SK-N-SH (cell line): ENCODE data around the gene ATF5. TPM values are rescaled to one million over a fixed set of nuclear protein-coding genes. Genes with fewer than 3 reads are reported as not detected.

ENCODE experiments used
- CTCF ChIA-PET: fragments of 300-600, 350-600 bp; formaldehyde crosslinking; extraction: SDS; loops from one replicate; lab custom pipeline; 2021; lab: Yijun Ruan, JAX
- POLR2A ChIA-PET: fragments of 350-600 bp; sonication (Branson Sonifier 250); formaldehyde crosslinking; extraction: SDS; loops from one replicate; lab custom pipeline; 2020; ENCODE audit warnings: antibody characterized with exemption, inconsistent platforms; lab: Yijun Ruan, JAX
- DNase-seq: peaks from one replicate; pipeline ENCODE4 v3.0.0; 2012
- H2AFZ ChIP-seq: fragments of 200-600 bp; sonication (generic); 2 replicates; pipeline ENCODE4 v1.8.1; 2016; ENCODE audit warnings: antibody characterized with exemption, mild to moderate bottlenecking, low read depth
- H3F3A ChIP-seq: fragments of 200-600 bp; sonication (generic); replicated peaks from 2 replicates; pipeline ENCODE3; 2016; ENCODE audit warnings: antibody characterized with exemption, mild to moderate bottlenecking; ENCODE audit not compliant: insufficient read depth
- H3K27ac ChIP-seq, 2 experiments: fragments of 200-500 bp in 1 of 2; fragments of 200-600 bp in 1 of 2; sonication (Bioruptor generic) in 1 of 2; sonication (generic), shearing (Covaris generic) in 1 of 2; 2 replicates each; pipeline versions ENCODE4 v1.5.1 to v1.6.1; 2014 to 2016; ENCODE audit warnings: low read depth in 2 of 2, inconsistent platforms in 1 of 2, low read length in 1 of 2, mild to moderate bottlenecking in 1 of 2, mixed read lengths in 1 of 2
- H3K27me3 ChIP-seq: fragments of 200-600 bp; sonication (generic), shearing (Covaris generic); 2 replicates; pipeline ENCODE4 v1.6.1; 2016; ENCODE audit warnings: mixed run types; ENCODE audit not compliant: insufficient read depth
- H3K36me3 ChIP-seq, 2 experiments: fragments of 200-500 bp in 1 of 2; fragments of 200-600 bp in 1 of 2; sonication (Bioruptor generic) in 1 of 2; sonication (generic) in 1 of 2; replicated peaks in 1 of 2; 2 replicates each; pipeline versions ENCODE3 to v1.5.1; 2014 to 2016; ENCODE audit warnings: low read length in 1 of 2, mild to moderate bottlenecking in 1 of 2; ENCODE audit not compliant: insufficient read depth in 2 of 2, control insufficient read depth in 1 of 2
- H3K4me1 ChIP-seq, 2 experiments: fragments of 200-500 bp in 1 of 2; fragments of 200-600 bp in 1 of 2; sonication (Bioruptor generic) in 1 of 2; sonication (generic), shearing (Covaris generic) in 1 of 2; 2 replicates each; pipeline versions ENCODE4 v1.5.1 to v1.6.1; 2014 to 2016; ENCODE audit warnings: low read depth in 1 of 2, low read length in 1 of 2, mixed run types in 1 of 2; ENCODE audit not compliant: insufficient read depth in 2 of 2, control insufficient read depth in 1 of 2
- H3K4me2 ChIP-seq: fragments of 200-600 bp; sonication (generic), shearing (Covaris generic); 2 replicates; pipeline ENCODE4 v1.6.1; 2017; ENCODE audit warnings: mixed run types
- H3K4me3 ChIP-seq, 2 experiments: fragments of 200-500 bp in 1 of 2; fragments of 200-600 bp in 1 of 2; sonication (Bioruptor generic) in 1 of 2; sonication (generic), shearing (Covaris generic) in 1 of 2; 2 replicates each; pipeline versions ENCODE4 v1.5.1 to v1.8.1; 2014 to 2016; ENCODE audit warnings: low read depth in 2 of 2, inconsistent platforms in 1 of 2, low read length in 1 of 2, mild to moderate bottlenecking in 1 of 2, mixed read lengths in 1 of 2, moderate library complexity in 1 of 2
- H3K79me2 ChIP-seq: fragments of 200-600 bp; sonication (generic); 2 replicates; pipeline ENCODE4 v1.8.1; 2017; ENCODE audit warnings: mild to moderate bottlenecking; ENCODE audit not compliant: insufficient read depth
- H3K9ac ChIP-seq: fragments of 200-600 bp; sonication (generic); 2 replicates; pipeline ENCODE4 v1.6.1; 2017; ENCODE audit warnings: mixed run types
- H3K9me2 ChIP-seq: fragments of 200-600 bp; sonication (generic); 2 replicates; pipeline ENCODE4 v1.6.1; 2017; ENCODE audit warnings: mixed run types
- H3K9me3 ChIP-seq: fragments of 200-600 bp; sonication (generic); 2 replicates; pipeline ENCODE4 v1.6.1; 2017; ENCODE audit warnings: mixed run types, mild to moderate bottlenecking, moderate library complexity
- H4K20me1 ChIP-seq: fragments of 200-600 bp; sonication (generic); 2 replicates; pipeline ENCODE4 v1.6.1; 2017; ENCODE audit warnings: mild to moderate bottlenecking, mixed run types; ENCODE audit not compliant: insufficient read depth
- ELF1 ChIP-seq: IDR thresholded peaks from 2 replicates; pipeline ENCODE4 v1.4.0; 2012
- EP300 ChIP-seq, 2 experiments: IDR thresholded peaks; 2 replicates each; pipeline versions ENCODE4 v1.4.0 to v1.6.1; 2012; ENCODE audit warnings: borderline replicate concordance in 1 of 2, low read depth in 1 of 2, low read length in 1 of 2
- FOXJ3 ChIP-seq: sonication (generic); formaldehyde crosslinking; IDR thresholded peaks from 2 replicates; pipeline ENCODE4 v1.5.1; 2020; ENCODE audit warnings: mild to moderate bottlenecking, missing genetic modification reagents
- FOXM1 ChIP-seq: IDR thresholded peaks from 2 replicates; pipeline ENCODE4 v1.4.0; 2012; ENCODE audit warnings: low read depth, mild to moderate bottlenecking
- GABPA ChIP-seq: IDR thresholded peaks from 2 replicates; pipeline ENCODE4 v1.4.0; 2012; ENCODE audit warnings: low read depth, mild to moderate bottlenecking
- GATA2 ChIP-seq: sonication (generic); formaldehyde crosslinking; IDR thresholded peaks from 2 replicates; pipeline ENCODE4 v1.5.0; 2020; ENCODE audit warnings: mild to moderate bottlenecking, missing genetic modification reagents
- IRF3 ChIP-seq: fragments of 150-350 bp; IDR thresholded peaks from 2 replicates; pipeline ENCODE4 v1.6.1; 2016; ENCODE audit warnings: mild to moderate bottlenecking, low read depth, low read length
- JUND ChIP-seq: IDR thresholded peaks from 2 replicates; pipeline ENCODE4 v1.4.0; 2012
- MXI1 ChIP-seq: IDR thresholded peaks from 2 replicates; pipeline ENCODE4 v1.6.1; 2012; ENCODE audit warnings: mild to moderate bottlenecking, low read depth, low read length, improper control_type of control experiment
- NFIC ChIP-seq: IDR thresholded peaks from 2 replicates; pipeline ENCODE4 v1.4.0; 2012; ENCODE audit warnings: borderline replicate concordance
- NRF1 ChIP-seq: IDR thresholded peaks from 2 replicates; pipeline ENCODE4 v1.6.1; 2012; ENCODE audit warnings: low read depth, mild to moderate bottlenecking, low read length
- RCOR1 ChIP-seq: fragments of 150-350 bp; IDR thresholded peaks from 2 replicates; pipeline ENCODE4 v1.6.1; 2017; ENCODE audit warnings: antibody characterized with exemption, low read length
- REST ChIP-seq: IDR thresholded peaks from 2 replicates; pipeline ENCODE4 v1.6.1; 2012; ENCODE audit warnings: mild to moderate bottlenecking, low read depth, low read length, moderate library complexity
- SIN3A ChIP-seq: IDR thresholded peaks from 2 replicates; pipeline ENCODE4 v1.6.1; 2012; ENCODE audit warnings: low read depth, mild to moderate bottlenecking, low read length, moderate library complexity, borderline replicate concordance
- SMC3 ChIP-seq: IDR thresholded peaks from 2 replicates; pipeline ENCODE4 v1.6.1; 2012; ENCODE audit warnings: low read depth, low read length, improper control_type of control experiment
- USF2 ChIP-seq: fragments of 150-350 bp; IDR thresholded peaks from 2 replicates; pipeline ENCODE4 v1.6.1; 2017; ENCODE audit warnings: antibody characterized with exemption, low read length, low read depth, borderline replicate concordance
- YY1 ChIP-seq: IDR thresholded peaks from 2 replicates; pipeline ENCODE4 v1.4.0; 2012; ENCODE audit warnings: low read depth, mild to moderate bottlenecking
- WGBS: methylation state at CpG from one replicate; pipeline ENCODE4 v1.1.6; 2017; ENCODE audit warnings: low lambda C conversion rate; 5-methylcytosine and 5-hydroxymethylcytosine counted together
- polyA plus RNA-seq, 3 experiments: library from polyadenylated mRNA; depleted of rRNA; stranded (reverse); fragments of >200 nt; gene quantifications; 2 replicates each; pipeline ENCODE4 v1.2.3, GENCODE V29; 2012

ATF5 gene
- polyA plus RNA-seq, 1 of the 3 experiments (the other 2 are of a cell fraction), result 11.7 TPM

GRCh38 chr19:49950590-49950948, 21.6 kb downstream of the ATF5 start:
- no peak for DNase-seq
- H3K27ac ChIP-seq, result no peak overlapping the region
- no peaks in the 10 kb centered on the region for H3K36me3 ChIP-seq
- H3K4me3 ChIP-seq, result no peak overlapping the region
- no peaks in the 10 kb centered on the region for H3K79me2 ChIP-seq
- H3F3A ChIP-seq, result no peaks in the 10 kb centered on the region
- no peaks in the 10 kb centered on the region for H4K20me1 ChIP-seq
- H3K4me1 ChIP-seq, result no peaks in the 10 kb centered on the region
- H2AFZ ChIP-seq, result no peak overlapping the region
- ChIA-PET CTCF (interaction anchor here (3.5 to 5.9 kb wide), 2 partner anchors 12 to 33 kb away, joined by 13 to 48 read pairs; no protein-coding TSS in a partner anchor), POLR2A (no interaction called here)
- WGBS, result 22% methylated on average over 5 of the region's 5 CpGs
- H3K9me3 ChIP-seq, result no peaks in the 10 kb centered on the region
- no peak for TF ChIP-seq EP300 (IDR thresholded peaks at IDR 0.05; ENCODE audit: borderline replicate concordance in 1 of 2, low read depth in 1 of 2, low read length in 1 of 2)
- no peak for TF ChIP-seq ELF1
- TF ChIP-seq GABPA, result no peak
- TF ChIP-seq SIN3A, result no peak
- TF ChIP-seq USF2, result no peak
- TF ChIP-seq SMC3, result no peak
- no peak for TF ChIP-seq RCOR1
- TF ChIP-seq GATA2, result no peak
- no peak for TF ChIP-seq FOXM1
- TF ChIP-seq NRF1, result no peak
- TF ChIP-seq NFIC, result no peak
- TF ChIP-seq MXI1, result no peak
- TF ChIP-seq JUND, result no peak
- TF ChIP-seq YY1, result no peak
- TF ChIP-seq FOXJ3 (CRISPR knock-in tag), result no peak
- TF ChIP-seq IRF3, result no peak
- TF ChIP-seq REST, result no peak
- no peaks in the 10 kb centered on the region for H3K9me2 ChIP-seq
- peaks cover 84% of the 10 kb centered on the region for H3K27me3 ChIP-seq
- H3K9ac ChIP-seq, result no peak overlapping the region
- H3K4me2 ChIP-seq, result no peak overlapping the region
